PC-9 (cell line): Measurements from ENCODE around the gene GBP1. TPM values are rescaled to one million over a fixed set of nuclear protein-coding genes. Genes with fewer than 3 reads are reported as not detected.

Source experiments
- BruUV-seq: library from RNA; stranded (reverse); fragments of 400-500 nt; replicated peaks from 2 replicates; lab custom pipeline; 2021; lab: Mats Ljungman, UMichigan
- CTCF ChIA-PET: fragments of 300-600 bp; sonication (Branson Sonifier 250); formaldehyde crosslinking; loops from one replicate; lab custom pipeline; 2022; ENCODE audit warnings: antibody characterized with exemption; lab: Charles Lee
- POLR2A ChIA-PET: fragments of 300-600 bp; sonication (Branson Sonifier 250); formaldehyde crosslinking; loops from one replicate; lab custom pipeline; 2022; ENCODE audit warnings: antibody characterized with exemption; ENCODE audit not compliant: unreplicated experiment; lab: Charles Lee
- DNase-seq, 2 experiments: peaks; one replicate each; pipeline versions ENCODE4 v3.0.0 to v3.0.0-alpha.2; 2015 to 2022; ENCODE audit warnings: mixed read lengths in 1 of 2
- H2AFZ ChIP-seq: fragments of 200-600 bp; sonication (generic); 2 replicates; pipeline ENCODE4 v1.8.1; 2017; ENCODE audit warnings: antibody characterized with exemption
- H3F3A ChIP-seq: fragments of 200-600 bp; sonication (generic); 2 replicates; pipeline ENCODE4 v1.8.1; 2017; ENCODE audit warnings: antibody characterized with exemption, mild to moderate bottlenecking, low read depth; ENCODE audit not compliant: insufficient read depth
- H3K27ac ChIP-seq: fragments of 200-600 bp; sonication (generic); 2 replicates; pipeline ENCODE4 v1.6.1; 2016; ENCODE audit warnings: mixed run types
- H3K27me3 ChIP-seq: fragments of 200-600 bp; sonication (generic); 2 replicates; pipeline ENCODE4 v1.6.1; 2016; ENCODE audit warnings: low read depth, mixed run types; ENCODE audit not compliant: insufficient read depth
- H3K36me3 ChIP-seq: fragments of 200-600 bp; sonication (generic); 2 replicates; pipeline ENCODE4 v1.6.1; 2016; ENCODE audit warnings: low read depth, mixed run types
- H3K4me1 ChIP-seq: fragments of 200-600 bp; sonication (generic); replicated peaks from 2 replicates; pipeline ENCODE4 v1.6.1; 2016; ENCODE audit warnings: mixed run types; ENCODE audit not compliant: insufficient read depth
- H3K4me2 ChIP-seq: fragments of 200-600 bp; sonication (generic); 2 replicates; pipeline ENCODE4 v1.6.1; 2017; ENCODE audit warnings: mixed run types
- H3K4me3 ChIP-seq: fragments of 200-600 bp; sonication (generic); 2 replicates; pipeline ENCODE4 v1.6.1; 2016; ENCODE audit warnings: mixed run types
- H3K79me2 ChIP-seq: fragments of 200-600 bp; sonication (generic); 2 replicates; pipeline ENCODE4 v1.6.1; 2017; ENCODE audit warnings: low read depth, mixed run types
- H3K9me2 ChIP-seq: fragments of 200-600 bp; sonication (generic); 2 replicates; pipeline ENCODE4 v1.8.1; 2017; ENCODE audit warnings: mild to moderate bottlenecking; ENCODE audit not compliant: insufficient read depth
- H3K9me3 ChIP-seq: fragments of 200-600 bp; sonication (generic); 2 replicates; pipeline ENCODE4 v1.8.1; 2016; ENCODE audit warnings: low read depth; ENCODE audit not compliant: insufficient read depth
- H4K20me1 ChIP-seq: fragments of 200-600 bp; sonication (generic); 2 replicates; pipeline ENCODE4 v1.8.1; 2017; ENCODE audit not compliant: insufficient read depth
- EZH2 ChIP-seq: fragments of 200-600 bp; sonication (generic); IDR thresholded peaks from 2 replicates; pipeline ENCODE4 v1.8.0; 2017; ENCODE audit warnings: antibody characterized with exemption, low read depth
- intact Hi-C: fragments of 100-400 bp; cut with micrococcal nuclease; formaldehyde crosslinking; loops from one replicate; pipeline ENCODE4 v1.10.0; 2022; ENCODE audit not compliant: unreplicated experiment
- total RNA-seq: library from RNA; stranded (reverse); gene quantifications from 2 replicates; pipeline ENCODE4 v1.2.3, GENCODE V29; 2021
- TF ChIP-seq, protein P1 (sequence below): fragments of 200-600 bp; sonication (generic); conservative IDR thresholded peaks from 2 replicates; pipeline ENCODE4 v1.6.1; 2017; ENCODE audit warnings: mixed run types, antibody characterized with exemption, mild to moderate bottlenecking, moderate library complexity

The GBP1 gene
- total RNA-seq, 1 experiment from 2014 or later, result 7.3 TPM

DNA sequence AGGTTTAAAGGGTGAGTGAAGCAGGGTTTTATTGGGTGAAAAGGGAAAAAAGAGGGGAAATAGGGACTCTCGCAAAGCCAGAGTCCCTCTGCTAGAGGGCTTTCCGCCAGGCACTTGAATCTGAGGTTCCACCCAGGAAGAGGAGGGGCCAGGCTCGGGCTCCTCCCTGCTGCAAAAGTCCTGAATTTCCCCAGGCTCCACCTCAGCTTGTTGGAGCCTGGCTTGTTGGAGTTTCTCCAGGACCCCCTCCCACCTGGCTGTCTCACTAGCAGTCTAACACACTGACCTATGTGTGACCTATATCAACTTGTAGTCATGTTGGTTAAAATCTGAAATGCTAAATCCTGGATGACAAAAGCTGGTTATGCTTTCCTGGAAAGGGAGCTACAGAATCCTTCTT lies 35.4 kb upstream of the GBP1 start:
- H3K9me3 ChIP-seq, result peaks cover 14% of the 10 kb centered on the region; the same call in 1 of the 2 replicates

DNA sequence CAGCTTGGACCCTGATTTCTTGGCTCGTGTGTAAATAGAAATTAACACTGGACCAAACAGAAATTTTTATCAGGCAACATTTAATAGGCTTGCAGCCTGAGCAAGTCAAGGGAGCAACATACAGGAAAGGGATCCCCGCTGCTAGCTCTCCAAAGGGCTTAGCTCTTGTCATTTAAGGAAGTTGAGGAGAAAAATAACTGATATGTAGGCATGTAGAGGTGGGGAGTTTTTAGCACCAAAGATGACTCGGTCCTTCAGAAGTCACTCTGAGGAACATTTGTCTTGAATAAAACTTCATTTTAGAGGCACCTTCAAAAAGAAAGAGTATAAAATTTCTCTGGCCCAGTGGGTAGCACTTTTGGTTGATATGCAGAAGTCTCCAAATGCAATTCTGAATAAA lies 33.8 kb upstream of the GBP1 start:
- H2AFZ ChIP-seq, result no peak overlapping the region
- no peak overlapping the region for H3K27ac ChIP-seq
- H3K4me2 ChIP-seq, result no peak overlapping the region
- no peaks in the 10 kb centered on the region for H3K79me2 ChIP-seq
- H3K4me1 ChIP-seq, result no peaks in the 10 kb centered on the region
- no peak for DNase-seq
- H3K4me3 ChIP-seq, result no peak overlapping the region
- H3K27me3 ChIP-seq, result no peaks in the 10 kb centered on the region
- CTCF ChIA-PET, result no interaction called here
- POLR2A ChIA-PET, result no interaction called here
- TF ChIP-seq, protein P1, sequence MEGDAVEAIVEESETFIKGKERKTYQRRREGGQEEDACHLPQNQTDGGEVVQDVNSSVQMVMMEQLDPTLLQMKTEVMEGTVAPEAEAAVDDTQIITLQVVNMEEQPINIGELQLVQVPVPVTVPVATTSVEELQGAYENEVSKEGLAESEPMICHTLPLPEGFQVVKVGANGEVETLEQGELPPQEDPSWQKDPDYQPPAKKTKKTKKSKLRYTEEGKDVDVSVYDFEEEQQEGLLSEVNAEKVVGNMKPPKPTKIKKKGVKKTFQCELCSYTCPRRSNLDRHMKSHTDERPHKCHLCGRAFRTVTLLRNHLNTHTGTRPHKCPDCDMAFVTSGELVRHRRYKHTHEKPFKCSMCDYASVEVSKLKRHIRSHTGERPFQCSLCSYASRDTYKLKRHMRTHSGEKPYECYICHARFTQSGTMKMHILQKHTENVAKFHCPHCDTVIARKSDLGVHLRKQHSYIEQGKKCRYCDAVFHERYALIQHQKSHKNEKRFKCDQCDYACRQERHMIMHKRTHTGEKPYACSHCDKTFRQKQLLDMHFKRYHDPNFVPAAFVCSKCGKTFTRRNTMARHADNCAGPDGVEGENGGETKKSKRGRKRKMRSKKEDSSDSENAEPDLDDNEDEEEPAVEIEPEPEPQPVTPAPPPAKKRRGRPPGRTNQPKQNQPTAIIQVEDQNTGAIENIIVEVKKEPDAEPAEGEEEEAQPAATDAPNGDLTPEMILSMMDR, result no peak
- no peak for TF ChIP-seq EZH2
- no TSS peak for BruUV-seq
- peaks cover 14% of the 10 kb centered on the region; the same call in 1 of the 2 replicates for H3K9me3 ChIP-seq
- no peaks in the 10 kb centered on the region for H3K36me3 ChIP-seq
- intact Hi-C loops, result no loop called here
- no peaks in the 10 kb centered on the region for H3F3A ChIP-seq
- H4K20me1 ChIP-seq, result no peaks in the 10 kb centered on the region
- no peaks in the 10 kb centered on the region for H3K9me2 ChIP-seq

More for the DNA sequence above, 35.4 kb upstream of the GBP1 start:
- no peak overlapping the region for H3K4me2 ChIP-seq
- no peaks in the 10 kb centered on the region for H3K79me2 ChIP-seq
- ChIA-PET CTCF (interaction anchor here (0.6 kb wide), 1 partner anchor 128 kb away, joined by 3 read pairs; no protein-coding TSS in a partner anchor), POLR2A (no interaction called here)
- H3K36me3 ChIP-seq, result no peaks in the 10 kb centered on the region
- DNase-seq, result no peak
- H3F3A ChIP-seq, result no peaks in the 10 kb centered on the region
- no peaks in the 10 kb centered on the region for H3K9me2 ChIP-seq
- H2AFZ ChIP-seq, result peak overlapping the region; percentile 13; the same call in 1 of the 2 replicates
- no peak overlapping the region for H3K4me3 ChIP-seq
- TF ChIP-seq, protein P1, result no peak
- TF ChIP-seq EZH2, result no peak
- intact Hi-C loops, result no loop called here
- H4K20me1 ChIP-seq, result no peaks in the 10 kb centered on the region
- no peaks in the 10 kb centered on the region for H3K4me1 ChIP-seq
- no peaks in the 10 kb centered on the region for H3K27me3 ChIP-seq
- no TSS peak for BruUV-seq
- no peak overlapping the region for H3K27ac ChIP-seq

DNA sequence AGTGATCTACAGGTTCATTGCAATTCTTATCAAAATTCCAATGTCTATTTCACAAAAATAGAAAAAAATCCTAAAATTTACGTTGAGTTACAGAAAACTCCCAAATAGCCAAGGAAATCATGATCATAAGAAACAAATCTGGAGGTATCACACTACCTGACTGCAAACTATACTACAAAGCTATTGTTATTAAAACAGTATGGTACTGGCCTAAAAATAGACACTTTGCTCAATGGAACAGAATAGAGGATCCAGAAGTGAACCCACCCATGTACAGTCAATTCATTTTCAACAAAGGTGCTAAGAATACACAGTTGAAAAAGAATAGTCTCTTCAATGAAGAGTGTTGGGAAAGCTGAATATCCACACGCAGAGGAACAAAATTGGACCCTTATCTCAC lies 30.7 kb upstream of the GBP1 start:
- Histone ChIP-seq H3K27ac (no peak overlapping the region), H3F3A (no peaks in the 10 kb centered on the region)

More for the DNA sequence above, 30.7 kb upstream of the GBP1 start:
- BruUV-seq, result no TSS peak
- Histone ChIP-seq H3K79me2 (no peaks in the 10 kb centered on the region), H3K4me2 (no peak overlapping the region), H3K9me2 (no peaks in the 10 kb centered on the region), H3K27me3 (no peaks in the 10 kb centered on the region), H3K36me3 (no peaks in the 10 kb centered on the region), H3K4me1 (no peaks in the 10 kb centered on the region), H3K9me3 (peaks cover 14% of the 10 kb centered on the region; the same call in 1 of the 2 replicates), H2AFZ (no peak overlapping the region), H3K4me3 (no peak overlapping the region), H4K20me1 (no peaks in the 10 kb centered on the region)
- DNase-seq, result no peak
- POLR2A ChIA-PET, result interaction anchor here (0.5 kb wide), 1 partner anchor 1459 kb away, joined by 3 read pairs; no protein-coding TSS in a partner anchor
- intact Hi-C loops, result no loop called here
- TF ChIP-seq EZH2, result no peak
- TF ChIP-seq, protein P1, result no peak
- CTCF ChIA-PET, result no interaction called here
